Stimulated activated CD4-positive, alpha-beta T cell treated with anti-CD3 and anti-CD28 coated beads, Interleukin-1b, Interleukin-23, amount 100 ng/mL, for 24 hours (primary cell): ENCODE results near the gene ARF3.

ENCODE experiments used
- DNase-seq, 4 experiments: peaks; one replicate each; pipeline ENCODE4 v3.0.0-alpha.2; 2020; ENCODE audit warnings: low read depth in 4 of 4, low spot score in 1 of 4

ARF3 gene

GRCh38 chr12:48967991-48968390, 10.7 kb upstream of the ARF3 start:
- no peak for DNase-seq

- DNase-seq: no peak
Measured at GRCh38 chr12:48966177-48966895, 9.0 kb upstream of the ARF3 start.

- DNase-seq: no peak
Measured at GRCh38 chr12:48965298-48965838, 8.1 kb upstream of the ARF3 start.

GRCh38 chr12:48961801-48962200, 4.5 kb upstream of the ARF3 start:
- no peak for DNase-seq

DNA sequence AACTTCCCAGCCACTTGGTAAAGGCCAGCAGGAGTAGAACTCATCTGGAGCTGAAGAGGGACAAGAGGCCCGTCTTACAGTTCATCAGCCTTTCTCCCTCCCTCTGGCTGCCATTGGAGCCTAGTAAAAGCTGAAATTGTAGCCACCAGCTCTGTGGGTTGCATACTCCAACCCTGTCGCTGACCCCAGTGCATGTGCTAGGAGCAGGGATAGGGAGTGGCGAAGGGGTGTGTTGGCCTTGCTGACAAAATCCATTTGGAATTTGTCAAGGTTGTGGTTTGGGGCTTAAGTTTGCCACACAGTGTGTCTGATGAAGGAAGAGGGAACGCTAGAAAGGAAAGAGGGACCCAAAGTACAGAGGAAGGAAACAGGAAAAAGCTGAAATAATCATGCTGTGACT, 4.0 kb upstream of the ARF3 start:
- no peak for DNase-seq

- DNase-seq: no peak
Measured at GRCh38 chr12:48960834-48961233, 3.5 kb upstream of the ARF3 start.

DNA sequence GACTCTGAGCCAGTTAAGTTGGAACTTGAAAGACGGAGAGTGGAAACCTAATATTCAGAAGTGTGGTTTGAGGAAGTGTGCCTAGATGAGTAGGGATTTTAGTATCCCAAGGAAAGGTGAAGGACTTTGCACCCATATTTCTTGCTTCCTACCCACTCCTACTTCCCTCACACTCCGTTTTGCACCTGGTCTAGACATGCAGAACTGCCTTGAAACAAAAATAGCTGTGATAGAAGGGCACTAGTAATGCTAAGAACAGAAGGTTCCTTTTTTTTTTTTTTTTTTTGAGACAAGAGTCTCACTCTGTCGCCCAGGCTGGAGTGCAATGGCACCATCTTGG, 732 bp upstream of the ARF3 start:
- no peak for DNase-seq

- DNase-seq: no peak
Measured at GRCh38 chr12:48956279-48957140, 777 bp downstream of the ARF3 start.

GRCh38 chr12:48954841-48955501, 2.3 kb downstream of the ARF3 start:
- DNase-seq: no peak

DNA sequence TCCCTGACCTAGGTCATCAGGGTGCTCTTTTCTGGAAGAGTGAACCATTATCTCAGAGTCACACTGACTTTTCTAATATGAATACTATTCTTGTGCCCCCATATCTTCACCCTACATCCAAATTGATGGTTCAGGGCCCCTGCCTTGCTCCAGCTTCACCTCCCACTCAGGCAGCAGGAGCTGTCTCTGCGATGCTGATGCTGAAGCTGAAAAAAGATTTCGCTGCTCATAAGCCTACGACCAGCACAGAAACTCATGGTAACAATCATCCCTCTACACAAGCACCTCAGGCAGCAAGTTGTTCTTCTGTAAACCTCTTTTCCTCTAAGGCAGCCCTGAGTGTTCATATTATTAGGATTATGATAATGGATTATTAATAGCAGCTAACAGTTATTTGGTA, 3.2 kb downstream of the ARF3 start:
- no peak for DNase-seq

GRCh38 chr12:48952691-48953090, 4.6 kb downstream of the ARF3 start:
- DNase-seq: no peak

DNA sequence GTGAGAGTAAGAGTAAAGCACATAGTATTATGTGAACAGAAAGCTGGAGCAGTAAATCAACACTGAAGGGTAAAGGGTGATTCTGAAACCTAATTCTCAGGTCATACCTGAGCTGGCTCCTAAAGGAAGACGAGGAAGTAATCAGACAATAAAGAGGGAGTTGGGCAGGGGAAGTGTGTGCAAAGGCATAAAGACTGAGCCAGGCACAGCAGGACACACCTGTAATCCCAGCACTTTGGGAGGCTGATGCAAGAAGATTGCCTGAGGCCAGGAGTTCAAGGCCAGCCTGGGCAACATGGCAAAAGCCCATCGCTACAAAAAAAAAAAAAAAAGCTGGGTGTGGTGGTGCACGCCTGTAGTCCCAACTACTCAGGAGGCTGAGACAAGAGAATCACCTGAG, 9.6 kb downstream of the ARF3 start:
- no peak for DNase-seq

- DNase-seq: no peak
Measured at GRCh38 chr12:48946943-48947342, 10.3 kb downstream of the ARF3 start.

- DNase-seq: no peak
Measured at GRCh38 chr12:48946205-48946604, 11.1 kb downstream of the ARF3 start.

GRCh38 chr12:48943221-48943620, 14.1 kb downstream of the ARF3 start:
- DNase-seq: no peak

DNA sequence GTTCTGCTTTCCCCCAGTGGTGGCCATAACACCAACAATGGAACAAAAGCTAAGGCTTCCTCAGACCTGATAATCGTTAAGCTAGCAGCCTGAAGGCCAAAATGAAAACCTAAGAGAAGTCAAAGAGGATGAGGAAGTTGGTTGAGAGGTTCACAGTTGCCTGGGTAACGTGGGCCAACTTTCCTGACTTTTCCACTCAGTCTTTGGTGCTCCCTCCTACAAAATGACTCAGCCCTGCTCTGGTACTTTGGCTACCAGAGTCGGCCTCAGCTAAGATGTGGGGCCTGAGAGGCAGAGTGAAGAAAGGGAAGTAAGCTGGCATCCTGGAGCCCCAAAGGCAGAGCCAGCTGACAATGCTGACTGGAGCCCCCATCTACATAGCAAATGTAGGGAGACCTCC, 17.1 kb downstream of the ARF3 start:
- no peak for DNase-seq

DNA sequence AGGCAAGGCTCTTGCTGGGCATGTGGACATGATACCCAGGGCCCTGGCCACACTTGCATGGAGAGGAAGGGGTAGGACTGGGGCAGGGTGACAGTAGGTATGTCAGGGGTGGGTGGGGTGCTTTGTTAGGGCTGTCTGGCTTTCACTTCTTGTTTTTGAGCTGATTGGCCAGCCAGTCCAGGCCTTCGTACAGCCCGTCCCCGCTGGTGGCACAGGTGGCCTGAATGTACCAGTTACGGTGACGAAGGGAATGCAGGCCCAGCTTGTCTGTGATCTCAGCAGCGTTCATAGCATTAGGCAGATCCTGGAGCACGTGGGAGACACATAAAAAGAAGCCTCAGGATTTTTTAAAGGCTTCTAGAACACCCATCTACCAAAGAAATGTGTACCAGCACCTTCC, 18.5 kb downstream of the ARF3 start:
- no peak for DNase-seq

DNA sequence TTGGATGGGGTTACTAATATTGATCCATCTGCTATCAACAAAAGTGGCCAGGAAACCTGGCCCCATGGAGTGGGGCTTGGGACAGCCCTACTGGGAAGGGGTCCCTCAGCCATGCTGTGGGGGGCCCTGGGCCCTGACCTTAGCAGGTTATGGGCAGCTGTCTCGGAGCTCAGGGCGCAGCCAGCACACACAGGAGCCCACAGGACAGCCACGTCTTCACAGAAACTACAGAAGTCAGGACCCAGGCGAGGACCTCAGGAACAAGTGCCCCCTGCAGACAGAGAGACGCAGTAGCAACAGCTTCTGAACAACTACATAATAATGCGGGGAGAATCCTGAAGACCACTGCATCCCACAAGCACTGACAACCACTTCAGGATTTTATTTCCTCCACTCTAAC, 20.1 kb downstream of the ARF3 start:
- no peak for DNase-seq

- peak; percentile 71 to 80 (median 76) for DNase-seq
Measured at GRCh38 chr12:48936379-48936979, 20.8 kb downstream of the ARF3 start.

DNA sequence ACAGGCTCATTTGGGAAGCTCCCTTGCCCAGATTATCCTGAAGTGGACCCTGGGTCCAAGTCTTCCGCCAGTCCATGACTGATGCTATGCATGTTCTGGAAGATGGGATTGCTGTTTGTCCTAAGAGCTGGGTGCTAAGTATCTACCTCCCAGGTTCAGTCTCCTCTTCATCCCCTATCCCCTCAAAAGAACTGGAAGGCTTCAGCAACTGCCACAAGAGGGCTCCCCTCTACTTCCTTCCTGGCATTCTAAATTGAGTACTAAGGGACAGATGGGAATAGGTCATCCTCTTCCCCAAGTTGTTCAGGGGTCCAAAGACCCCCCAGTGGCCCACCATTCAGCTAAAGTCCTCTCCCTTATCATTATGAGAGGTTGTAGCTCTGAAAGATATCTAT, 23.0 kb downstream of the ARF3 start:
- no peak for DNase-seq

DNA sequence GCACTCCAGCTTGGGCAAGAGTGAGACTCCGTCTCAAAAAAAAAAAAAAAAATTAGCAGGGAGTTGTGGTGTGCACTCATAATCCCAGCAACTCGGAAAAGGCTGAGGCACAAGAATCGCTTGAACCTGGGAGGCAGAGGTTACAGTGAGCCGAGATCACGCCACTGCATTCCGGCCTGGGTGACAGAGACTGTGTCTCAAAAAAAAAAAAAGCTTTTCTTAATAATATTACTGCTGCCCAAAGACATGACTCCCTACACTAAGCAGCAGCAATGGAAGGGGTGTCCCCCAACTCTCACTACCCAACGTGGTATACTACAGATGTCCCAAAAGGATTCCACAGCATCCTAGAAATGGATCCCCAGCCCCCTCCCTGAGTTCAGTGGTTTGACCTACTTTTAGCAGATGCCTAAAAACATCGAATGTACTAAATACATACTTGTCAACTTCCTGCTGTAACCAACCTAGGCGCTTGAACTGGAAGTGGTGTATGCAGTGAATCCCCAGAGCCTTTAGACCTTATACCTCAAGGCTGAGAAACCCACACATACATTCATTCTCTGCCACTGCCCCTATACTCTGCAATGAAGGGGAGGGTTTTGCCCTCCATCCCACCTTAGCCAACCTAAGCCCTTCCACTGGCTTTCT, 23.5 kb downstream of the ARF3 start:
- DNase-seq: no peak
